ENCODE data around the gene PMAIP1. TPM values are rescaled to one million over a fixed set of nuclear protein-coding genes. Genes with fewer than 3 reads are reported as not detected.
A peak's percentile ranks its signal among the peaks of the same experiment; 100 is the strongest.

The PMAIP1 gene
- polyA plus RNA-seq, 4 donors, result 1.4 to 7.5 (median 4.5) TPM

- H3K4me1 ChIP-seq (ENCODE audit: control insufficient read depth in 3 of 3, insufficient read depth in 2 of 3, low read depth in 1 of 3, low read length in 2 of 3), result peaks cover 0 to 4% (median 3%) of the 10 kb centered on the region in 3 donors
- H3K27me3 ChIP-seq (ENCODE audit: control insufficient read depth in 3 of 3, insufficient read depth in 3 of 3, low read length in 3 of 3), result peaks cover 0 to 2% (median 0%) of the 10 kb centered on the region in 3 donors
- H3K36me3 ChIP-seq (ENCODE audit: control insufficient read depth in 3 of 3, insufficient read depth in 2 of 3, low read depth in 1 of 3, low read length in 3 of 3), result no peaks in the 10 kb centered on the region
- H3K4me3 ChIP-seq (ENCODE audit: low read depth in 1 of 3, low read length in 3 of 3), result no peak overlapping the region
- no peak for DNase-seq
- H3K9me3 ChIP-seq (ENCODE audit: control insufficient read depth in 2 of 2, insufficient read depth in 1 of 2, low read depth in 1 of 2, low read length in 1 of 2), result peaks cover 0 to 4% of the 10 kb centered on the region in 2 donors
- 81 to 91% (median 84%) methylated on average over 2 of the region's 2 CpGs for WGBS, 3 donors
- no peak for FAIRE-seq
- no peak overlapping the region for H3K27ac ChIP-seq (ENCODE audit: low read depth in 1 of 3, low read length in 2 of 3)
Measured at GRCh38 chr18:59912007-59912550, 12.3 kb downstream of the PMAIP1 start.

GRCh38 chr18:59915606-59916005, 15.8 kb downstream of the PMAIP1 start:
- H3K27me3 ChIP-seq (ENCODE audit: control insufficient read depth in 3 of 3, insufficient read depth in 3 of 3, low read length in 3 of 3), result peaks cover 0 to 2% (median 0%) of the 10 kb centered on the region in 3 donors
- peak in 1 of 2 donors; percentile 18 for DNase-seq
- no peak overlapping the region for H3K27ac ChIP-seq (ENCODE audit: low read depth in 1 of 3, low read length in 2 of 3)
- H3K4me3 ChIP-seq (ENCODE audit: low read depth in 1 of 3, low read length in 3 of 3), result no peak overlapping the region
- FAIRE-seq, result no peak
- 73 to 86% (median 79%) methylated on average over 6 of the region's 6 CpGs for WGBS, 3 donors
- H3K36me3 ChIP-seq (ENCODE audit: control insufficient read depth in 3 of 3, insufficient read depth in 2 of 3, low read depth in 1 of 3, low read length in 3 of 3), result no peaks in the 10 kb centered on the region
- H3K9me3 ChIP-seq (ENCODE audit: control insufficient read depth in 2 of 2, insufficient read depth in 1 of 2, low read depth in 1 of 2, low read length in 1 of 2), result peaks cover 0 to 4% of the 10 kb centered on the region in 2 donors
- no peaks in the 10 kb centered on the region for H3K4me1 ChIP-seq (ENCODE audit: control insufficient read depth in 3 of 3, insufficient read depth in 2 of 3, low read depth in 1 of 3, low read length in 2 of 3)

GRCh38 chr18:59916746-59917145, 16.9 kb downstream of the PMAIP1 start:
- Histone ChIP-seq H3K4me3 (ENCODE audit: low read depth in 1 of 3, low read length in 3 of 3) (no peak overlapping the region), H3K36me3 (ENCODE audit: control insufficient read depth in 3 of 3, insufficient read depth in 2 of 3, low read depth in 1 of 3, low read length in 3 of 3) (no peaks in the 10 kb centered on the region), H3K4me1 (ENCODE audit: control insufficient read depth in 3 of 3, insufficient read depth in 2 of 3, low read depth in 1 of 3, low read length in 2 of 3) (no peaks in the 10 kb centered on the region), H3K9me3 (ENCODE audit: control insufficient read depth in 2 of 2, insufficient read depth in 1 of 2, low read depth in 1 of 2, low read length in 1 of 2) (peaks cover 0 to 4% of the 10 kb centered on the region in 2 donors), H3K27me3 (ENCODE audit: control insufficient read depth in 3 of 3, insufficient read depth in 3 of 3, low read length in 3 of 3) (peaks cover 0 to 2% (median 0%) of the 10 kb centered on the region in 3 donors), H3K27ac (ENCODE audit: low read depth in 1 of 3, low read length in 2 of 3) (no peak overlapping the region)
- WGBS, 3 donors, result 75 to 84% (median 79%) methylated on average over 3 of the region's 3 CpGs
- FAIRE-seq (no peak), DNase-seq (no peak)

- WGBS, 3 donors, result 73 to 83% (median 75%) methylated on average over 5 of the region's 5 CpGs
- Histone ChIP-seq H3K36me3 (ENCODE audit: control insufficient read depth in 3 of 3, insufficient read depth in 2 of 3, low read depth in 1 of 3, low read length in 3 of 3) (no peaks in the 10 kb centered on the region), H3K27ac (ENCODE audit: low read depth in 1 of 3, low read length in 2 of 3) (no peak overlapping the region), H3K4me3 (ENCODE audit: low read depth in 1 of 3, low read length in 3 of 3) (no peak overlapping the region), H3K9me3 (ENCODE audit: control insufficient read depth in 2 of 2, insufficient read depth in 1 of 2, low read depth in 1 of 2, low read length in 1 of 2) (peaks cover 0 to 4% of the 10 kb centered on the region in 2 donors), H3K4me1 (ENCODE audit: control insufficient read depth in 3 of 3, insufficient read depth in 2 of 3, low read depth in 1 of 3, low read length in 2 of 3) (no peaks in the 10 kb centered on the region), H3K27me3 (ENCODE audit: control insufficient read depth in 3 of 3, insufficient read depth in 3 of 3, low read length in 3 of 3) (peaks cover 0 to 2% (median 0%) of the 10 kb centered on the region in 3 donors)
- no peak for FAIRE-seq
- DNase-seq, result peak in 1 of 2 donors; percentile 9
Measured at GRCh38 chr18:59917422-59917821, 17.6 kb downstream of the PMAIP1 start.

- Histone ChIP-seq H3K27ac (ENCODE audit: low read depth in 1 of 3, low read length in 2 of 3) (no peak overlapping the region), H3K9me3 (ENCODE audit: control insufficient read depth in 2 of 2, insufficient read depth in 1 of 2, low read depth in 1 of 2, low read length in 1 of 2) (no peaks in the 10 kb centered on the region), H3K27me3 (ENCODE audit: control insufficient read depth in 3 of 3, insufficient read depth in 3 of 3, low read length in 3 of 3) (no peaks in the 10 kb centered on the region), H3K4me3 (ENCODE audit: low read depth in 1 of 3, low read length in 3 of 3) (no peak overlapping the region), H3K36me3 (ENCODE audit: control insufficient read depth in 3 of 3, insufficient read depth in 2 of 3, low read depth in 1 of 3, low read length in 3 of 3) (no peaks in the 10 kb centered on the region), H3K4me1 (ENCODE audit: control insufficient read depth in 3 of 3, insufficient read depth in 2 of 3, low read depth in 1 of 3, low read length in 2 of 3) (no peaks in the 10 kb centered on the region)
- WGBS, 3 donors, result 9 to 27% (median 20%) methylated on average over 9 of the region's 9 CpGs
- FAIRE-seq (no peak), DNase-seq (peak; percentile 37 to 75)
Measured at GRCh38 chr18:59918320-59918755, 18.5 kb downstream of the PMAIP1 start.

- Histone ChIP-seq H3K9me3 (ENCODE audit: control insufficient read depth in 2 of 2, insufficient read depth in 1 of 2, low read depth in 1 of 2, low read length in 1 of 2) (no peaks in the 10 kb centered on the region), H3K27me3 (ENCODE audit: control insufficient read depth in 3 of 3, insufficient read depth in 3 of 3, low read length in 3 of 3) (no peaks in the 10 kb centered on the region), H3K4me1 (ENCODE audit: control insufficient read depth in 3 of 3, insufficient read depth in 2 of 3, low read depth in 1 of 3, low read length in 2 of 3) (no peaks in the 10 kb centered on the region), H3K27ac (ENCODE audit: low read depth in 1 of 3, low read length in 2 of 3) (no peak overlapping the region), H3K4me3 (ENCODE audit: low read depth in 1 of 3, low read length in 3 of 3) (no peak overlapping the region), H3K36me3 (ENCODE audit: control insufficient read depth in 3 of 3, insufficient read depth in 2 of 3, low read depth in 1 of 3, low read length in 3 of 3) (no peaks in the 10 kb centered on the region)
- DNase-seq (no peak), FAIRE-seq (no peak)
- 84 to 93% (median 92%) methylated on average over 6 of the region's 6 CpGs for WGBS, 3 donors
Measured at GRCh38 chr18:59918997-59919396, 19.2 kb downstream of the PMAIP1 start.

DNA sequence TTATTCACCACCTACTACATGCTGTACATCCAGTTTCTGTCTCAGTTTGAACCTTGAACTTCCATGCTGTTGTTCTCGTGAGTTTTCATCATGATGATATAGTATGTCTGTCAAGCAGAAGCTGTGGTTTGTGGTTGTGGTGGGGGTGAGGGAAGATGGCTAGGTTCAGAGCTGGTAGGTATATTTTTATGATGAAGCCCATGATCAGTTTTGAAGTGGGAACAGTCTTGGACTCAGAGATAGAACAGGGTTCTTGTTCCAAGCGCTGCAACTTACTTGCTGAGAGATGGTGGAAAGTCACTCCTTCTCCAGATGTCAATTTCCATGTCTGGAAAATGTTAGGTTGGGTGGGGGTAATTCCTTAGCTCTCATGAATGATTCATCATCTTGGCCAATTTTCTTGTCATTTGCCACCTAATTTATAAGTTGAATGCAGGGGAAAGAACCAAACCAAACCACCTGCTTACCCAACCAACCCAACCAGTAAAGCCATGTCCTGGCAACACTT, 21.6 kb downstream of the PMAIP1 start:
- Histone ChIP-seq H3K9me3 (ENCODE audit: control insufficient read depth in 2 of 2, insufficient read depth in 1 of 2, low read depth in 1 of 2, low read length in 1 of 2) (no peaks in the 10 kb centered on the region), H3K27me3 (ENCODE audit: control insufficient read depth in 3 of 3, insufficient read depth in 3 of 3, low read length in 3 of 3) (no peaks in the 10 kb centered on the region), H3K4me3 (ENCODE audit: low read depth in 1 of 3, low read length in 3 of 3) (no peak overlapping the region), H3K4me1 (ENCODE audit: control insufficient read depth in 3 of 3, insufficient read depth in 2 of 3, low read depth in 1 of 3, low read length in 2 of 3) (no peaks in the 10 kb centered on the region), H3K36me3 (ENCODE audit: control insufficient read depth in 3 of 3, insufficient read depth in 2 of 3, low read depth in 1 of 3, low read length in 3 of 3) (no peaks in the 10 kb centered on the region), H3K27ac (ENCODE audit: low read depth in 1 of 3, low read length in 2 of 3) (no peak overlapping the region)
- peak in 1 of 2 donors; percentile 8 for DNase-seq
- WGBS, 3 donors, result 51 to 67% (median 66%) methylated on average over 2 of the region's 2 CpGs
- no peak for FAIRE-seq

DNA sequence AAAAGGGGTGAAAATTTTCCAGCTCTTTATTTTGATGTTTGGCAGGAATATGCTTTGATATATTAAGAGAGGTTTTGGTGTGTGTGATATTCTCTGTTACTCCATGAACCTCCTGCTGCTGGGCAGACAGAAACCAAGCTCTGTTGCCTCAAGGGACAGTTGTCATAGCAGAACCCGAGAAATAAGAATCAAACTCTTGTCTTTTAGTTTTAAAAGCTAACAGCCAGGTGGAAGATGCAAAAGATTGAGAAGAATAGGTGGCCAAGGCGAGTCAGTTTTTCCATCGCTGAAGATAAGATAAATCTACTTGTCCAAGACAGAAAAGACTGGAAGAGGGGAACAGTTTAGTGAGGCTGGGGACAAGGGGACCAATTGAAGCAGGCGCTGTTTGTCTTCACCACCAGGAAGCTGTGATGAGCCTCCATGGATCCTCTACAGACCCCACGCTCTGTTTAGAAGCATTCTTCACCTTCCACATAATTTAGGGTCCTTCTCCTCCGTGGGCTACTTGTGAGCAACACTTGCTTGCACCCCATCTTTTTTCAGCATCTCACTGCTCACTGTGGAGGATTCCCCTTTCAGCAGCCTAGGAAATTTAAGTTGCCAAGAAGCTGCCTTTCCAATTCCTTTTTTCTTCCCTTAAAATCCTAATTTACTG, 23.9 kb downstream of the PMAIP1 start:
- no peaks in the 10 kb centered on the region for H3K9me3 ChIP-seq (ENCODE audit: control insufficient read depth in 2 of 2, insufficient read depth in 1 of 2, low read depth in 1 of 2, low read length in 1 of 2)
- no peak overlapping the region for H3K27ac ChIP-seq (ENCODE audit: low read depth in 1 of 3, low read length in 2 of 3)
- H3K27me3 ChIP-seq (ENCODE audit: control insufficient read depth in 3 of 3, insufficient read depth in 3 of 3, low read length in 3 of 3), result no peaks in the 10 kb centered on the region
- DNase-seq, result no peak
- WGBS, 3 donors, result 81 to 83% (median 83%) methylated on average over 6 of the region's 6 CpGs
- no peaks in the 10 kb centered on the region for H3K4me1 ChIP-seq (ENCODE audit: control insufficient read depth in 3 of 3, insufficient read depth in 2 of 3, low read depth in 1 of 3, low read length in 2 of 3)
- H3K36me3 ChIP-seq (ENCODE audit: control insufficient read depth in 3 of 3, insufficient read depth in 2 of 3, low read depth in 1 of 3, low read length in 3 of 3), result no peaks in the 10 kb centered on the region
- H3K4me3 ChIP-seq (ENCODE audit: low read depth in 1 of 3, low read length in 3 of 3), result no peak overlapping the region
- no peak for FAIRE-seq

All from small intestine (tissue), 7 donors.